CD4-positive, CD25-positive, alpha-beta regulatory T cell (primary cell): ENCODE results near the gene PRKG2. TPM values are rescaled to one million over a fixed set of nuclear protein-coding genes. Genes with fewer than 3 reads are reported as not detected.
"Not testable (repeated sequence)": the region's sequence is repeated elsewhere in the genome, so short reads cannot be mapped to it uniquely, and the experiment has no call there.

Experiments
- ATAC-seq, 2 donors: fragments of 150-1000 bp; cut with Tn5 transposase; one replicate each; pipeline ENCODE4 v1.10.0; 2021; ENCODE audit warnings: low read depth in 2 of 2, moderate number of reproducible peaks in 2 of 2, moderate library complexity in 1 of 2
- DNase-seq, 3 donors: peaks; one replicate each; pipeline versions ENCODE4 v3.0.0 to v3.0.0-alpha.2; 2012 to 2022; ENCODE audit warnings: mixed read lengths in 1 of 3
- H3K27ac ChIP-seq: one replicate; pipeline ENCODE4 v1.7.0; 2013; ENCODE audit warnings: mild to moderate bottlenecking, low read length; ENCODE audit not compliant: insufficient read depth, poor library complexity, severe bottlenecking
- H3K27me3 ChIP-seq: one replicate; pipeline ENCODE4 v1.7.0; 2013; ENCODE audit warnings: low read length; ENCODE audit not compliant: control insufficient read depth, insufficient read depth
- H3K36me3 ChIP-seq: one replicate; pipeline ENCODE4 v1.7.0; 2013; ENCODE audit warnings: mild to moderate bottlenecking, low read length, moderate library complexity; ENCODE audit not compliant: control insufficient read depth, insufficient read depth
- H3K4me1 ChIP-seq: 2 replicates; pipeline ENCODE4 v1.7.0; 2013; ENCODE audit warnings: mild to moderate bottlenecking, low read length; ENCODE audit not compliant: insufficient read depth, control insufficient read depth, poor library complexity, severe bottlenecking
- H3K4me3 ChIP-seq: one replicate; pipeline ENCODE4 v1.7.0; 2013; ENCODE audit warnings: low read depth, mild to moderate bottlenecking, low read length, moderate library complexity
- H3K9me3 ChIP-seq, 2 experiments: 1 replicate in 1 of 2; 2 replicates in 1 of 2; pipeline ENCODE4 v1.7.0; 2013; ENCODE audit warnings: low read length in 2 of 2, mild to moderate bottlenecking in 1 of 2, moderate library complexity in 1 of 2; ENCODE audit not compliant: control insufficient read depth in 2 of 2
- H3K27ac Mint-ChIP-seq, 3 donors: one replicate each; pipeline ENCODE4 v1.8.0; 2020 to 2022; ENCODE audit warnings: mild to moderate bottlenecking in 3 of 3, mixed read lengths in 3 of 3, moderate library complexity in 2 of 3
- H3K27me3 Mint-ChIP-seq: one replicate; pipeline ENCODE4 v1.8.0; 2022; ENCODE audit warnings: mild to moderate bottlenecking, mixed read lengths
- H3K36me3 Mint-ChIP-seq: one replicate; pipeline ENCODE4 v1.8.0; 2020; ENCODE audit warnings: mixed read lengths
- H3K4me1 Mint-ChIP-seq, 4 donors: one replicate each; pipeline ENCODE4 v1.8.0; 2020 to 2022; ENCODE audit warnings: mixed read lengths in 4 of 4, mild to moderate bottlenecking in 1 of 4
- H3K4me3 Mint-ChIP-seq, 4 donors: one replicate each; pipeline ENCODE4 v1.8.0; 2020 to 2022; ENCODE audit warnings: mild to moderate bottlenecking in 4 of 4, mixed read lengths in 4 of 4, moderate library complexity in 3 of 4
- H3K9me3 Mint-ChIP-seq, 7 donors: one replicate each; pipeline ENCODE4 v1.8.0; 2020 to 2022; ENCODE audit warnings: mixed read lengths in 7 of 7, mild to moderate bottlenecking in 3 of 7, moderate library complexity in 2 of 7
- polyA plus RNA-seq, 4 donors: library from polyadenylated mRNA; unstranded; fragments of 300-500 nt; fragmentation: Illumina TruSeq; gene quantifications; one replicate each; pipeline ENCODE4 v1.2.3, GENCODE V29; 2021
- total RNA-seq: library from RNA; stranded (reverse); gene quantifications from one replicate; pipeline ENCODE4 v1.2.3, GENCODE V29; 2022

The PRKG2 gene
- total and polyA plus RNA-seq, 5 donors from 2014 or later, result 0.41 to 2.6 (median 2.0) TPM; not detected in 1

DNA sequence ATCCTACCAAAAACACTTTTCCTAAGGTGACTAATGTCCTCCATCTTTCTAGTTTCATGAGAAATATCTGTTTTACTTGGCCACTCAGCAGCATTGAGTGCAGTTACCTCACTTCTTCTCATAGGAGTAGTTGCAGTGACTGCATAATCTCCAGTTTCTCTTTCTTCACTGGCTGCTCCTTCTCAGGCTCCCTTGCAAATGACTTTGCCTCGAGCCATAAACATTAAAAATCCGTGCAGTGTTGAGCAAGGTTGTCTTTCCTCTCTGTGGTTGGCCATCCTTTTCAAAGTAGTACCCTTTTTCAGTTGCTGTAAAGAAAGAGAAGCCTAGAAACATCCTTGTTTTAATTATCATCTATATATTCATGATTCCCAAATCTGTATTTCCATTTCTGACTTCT lies 10.2 kb upstream of the PRKG2 start:
- no peak overlapping the region for H3K4me3 Mint-ChIP-seq
- ATAC-seq, result no peak
- no peak for DNase-seq
- H3K4me3 ChIP-seq, result no peak overlapping the region
- no peak overlapping the region for H3K27ac ChIP-seq
- H3K27me3 Mint-ChIP-seq, result peaks cover 7% of the 10 kb centered on the region
- no peak overlapping the region for H3K27ac Mint-ChIP-seq
- H3K36me3 Mint-ChIP-seq, result no peaks in the 10 kb centered on the region
- no peaks in the 10 kb centered on the region for H3K4me1 ChIP-seq
- H3K9me3 ChIP-seq, result no peaks in the 10 kb centered on the region
- peaks cover under 1 to 14% (median 3%) of the 10 kb centered on the region in 7 donors for H3K9me3 Mint-ChIP-seq
- H3K27me3 ChIP-seq, result no peaks in the 10 kb centered on the region
- no peaks in the 10 kb centered on the region for H3K4me1 Mint-ChIP-seq
- no peaks in the 10 kb centered on the region for H3K36me3 ChIP-seq

DNA sequence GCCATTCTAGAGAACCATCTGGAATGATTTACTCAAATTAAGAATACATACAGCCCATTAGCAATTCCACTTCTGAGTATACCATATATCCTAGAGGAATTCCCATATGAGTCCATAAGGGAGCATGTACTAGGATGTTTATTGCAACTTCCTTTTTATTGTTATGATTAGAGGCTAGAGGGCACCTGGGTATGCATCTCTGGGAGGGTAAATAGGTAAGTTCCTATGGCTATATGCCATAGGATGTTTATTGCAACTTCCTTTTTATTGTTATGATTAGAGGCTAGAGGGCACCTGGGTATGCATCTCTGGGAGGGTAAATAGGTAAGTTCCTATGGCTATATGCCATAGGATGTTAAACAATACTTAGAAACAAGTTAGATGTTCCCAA lies 7.1 kb upstream of the PRKG2 start:
- not testable (repeated sequence) for H3K36me3 ChIP-seq, H3K36me3 Mint-ChIP-seq, H3K9me3 ChIP-seq, ATAC-seq, DNase-seq, H3K27ac Mint-ChIP-seq, H3K27me3 ChIP-seq, H3K4me3 Mint-ChIP-seq, H3K4me1 ChIP-seq, H3K27ac ChIP-seq, H3K4me3 ChIP-seq, H3K4me1 Mint-ChIP-seq
- Mint-ChIP-seq H3K9me3 (peaks cover 0 to 13% (median 4%) of the 10 kb centered on the region in 7 donors), H3K27me3 (peaks cover 15% of the 10 kb centered on the region)

DNA sequence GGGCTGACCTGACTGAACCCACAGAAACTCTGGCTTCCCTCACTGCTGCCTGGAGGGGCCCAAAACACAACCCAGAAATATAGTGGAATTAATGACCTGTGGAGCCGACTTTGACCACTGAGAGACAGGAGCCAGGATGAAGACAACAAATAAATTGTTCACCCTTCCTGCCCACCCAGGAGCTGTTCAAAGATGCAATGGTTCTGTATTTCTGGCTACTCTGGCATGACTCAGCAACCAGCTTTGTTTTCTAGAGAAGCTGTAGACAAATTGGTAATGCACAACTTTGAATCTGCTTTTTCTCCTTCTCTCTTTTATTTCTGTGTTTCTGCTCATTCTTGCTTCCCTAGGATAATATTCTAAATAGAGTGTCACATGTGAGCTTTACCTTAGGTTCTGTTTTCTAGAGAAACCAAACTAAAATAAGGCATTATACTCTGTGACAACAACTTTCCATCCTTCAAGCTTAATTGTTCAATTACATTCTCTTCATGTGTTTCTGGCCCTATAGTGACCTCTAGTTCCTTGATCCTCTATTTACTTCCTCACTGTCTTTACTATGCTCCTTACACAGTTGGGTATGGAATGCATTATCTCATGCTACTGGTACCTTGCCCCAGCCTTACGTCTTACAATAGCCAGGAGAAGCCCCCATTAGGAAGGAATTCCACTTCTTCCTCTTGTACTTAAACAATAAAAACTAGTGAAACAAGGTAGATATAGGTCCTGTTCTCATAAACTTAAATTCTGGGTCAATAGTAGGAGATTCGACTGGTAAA lies 6.5 kb upstream of the PRKG2 start:
- peaks cover 5% of the 10 kb centered on the region for H3K27me3 ChIP-seq

DNA sequence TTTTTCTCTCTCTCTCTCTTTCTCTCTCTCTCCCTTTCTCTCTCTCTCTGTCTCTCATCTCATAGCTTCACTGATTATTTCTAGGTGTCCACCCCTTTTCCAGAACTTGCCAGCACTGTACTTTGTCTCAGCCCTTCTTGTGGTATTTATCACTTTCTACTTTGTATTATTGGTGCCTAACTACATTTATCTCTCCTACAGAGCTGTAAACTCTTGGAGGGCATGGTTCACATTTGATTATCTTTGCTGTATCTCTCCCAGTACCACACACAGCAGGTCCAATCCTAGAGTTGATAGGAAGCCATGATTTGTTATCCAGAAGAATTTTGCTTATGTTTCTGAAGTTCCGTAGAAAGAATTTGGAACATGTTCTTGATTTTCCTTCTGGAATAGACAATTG lies 5.2 kb upstream of the PRKG2 start:
- no peaks in the 10 kb centered on the region for H3K4me1 ChIP-seq
- H3K36me3 Mint-ChIP-seq, result no peaks in the 10 kb centered on the region
- no peak overlapping the region for H3K4me3 ChIP-seq
- H3K27ac Mint-ChIP-seq, result no peak overlapping the region
- no peaks in the 10 kb centered on the region for H3K9me3 ChIP-seq
- peaks cover 29% of the 10 kb centered on the region for H3K27me3 Mint-ChIP-seq
- DNase-seq, result no peak
- H3K27ac ChIP-seq, result no peak overlapping the region
- peaks cover 0 to 9% (median 0%) of the 10 kb centered on the region in 4 donors for H3K4me1 Mint-ChIP-seq
- peaks cover 0 to 12% (median 4%) of the 10 kb centered on the region in 7 donors for H3K9me3 Mint-ChIP-seq
- H3K36me3 ChIP-seq, result no peaks in the 10 kb centered on the region
- H3K27me3 ChIP-seq, result peaks cover 8% of the 10 kb centered on the region
- no peak overlapping the region for H3K4me3 Mint-ChIP-seq
- ATAC-seq, result no peak

More for the DNA sequence above, 6.5 kb upstream of the PRKG2 start:
- Mint-ChIP-seq H3K36me3 (no peaks in the 10 kb centered on the region), H3K4me3 (no peak overlapping the region), H3K4me1 (no peaks in the 10 kb centered on the region), H3K27me3 (peaks cover 17% of the 10 kb centered on the region), H3K27ac (peak overlapping the region in 1 of 3 donors; percentile 64), H3K9me3 (peaks cover 0 to 13% (median 4%) of the 10 kb centered on the region in 7 donors)
- Histone ChIP-seq H3K4me3 (no peak overlapping the region), H3K27ac (no peak overlapping the region), H3K36me3 (no peaks in the 10 kb centered on the region), H3K4me1 (no peaks in the 10 kb centered on the region), H3K9me3 (no peaks in the 10 kb centered on the region)
- ATAC-seq (no peak), DNase-seq (no peak)

DNA sequence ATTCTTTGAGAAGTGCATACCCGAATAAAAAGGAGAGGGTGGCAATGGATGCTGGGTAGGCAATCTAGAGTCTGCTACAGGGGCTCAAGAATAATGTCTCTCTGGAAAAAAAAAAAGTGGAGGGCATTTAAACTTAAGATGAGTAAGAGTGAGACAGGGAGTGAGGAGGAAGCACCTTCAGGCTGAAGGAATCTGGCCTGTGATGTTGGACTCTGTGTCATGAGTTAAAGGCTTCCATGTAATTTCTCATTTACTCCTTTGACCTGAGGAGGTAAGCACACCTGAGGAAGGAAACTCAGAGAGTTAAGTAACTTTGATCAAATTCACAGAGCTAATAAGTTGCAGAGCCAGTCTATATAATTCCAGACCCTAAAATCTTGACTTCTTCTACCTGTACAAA lies 3.2 kb upstream of the PRKG2 start:
- Mint-ChIP-seq H3K27ac (no peak overlapping the region), H3K27me3 (peaks cover 31% of the 10 kb centered on the region), H3K4me1 (peaks cover 0 to 16% (median 0%) of the 10 kb centered on the region in 4 donors), H3K9me3 (peaks cover 0 to 6% (median 3%) of the 10 kb centered on the region in 7 donors), H3K36me3 (no peaks in the 10 kb centered on the region), H3K4me3 (no peak overlapping the region)
- H3K4me1 ChIP-seq, result no peaks in the 10 kb centered on the region
- no peaks in the 10 kb centered on the region for H3K36me3 ChIP-seq
- H3K4me3 ChIP-seq, result no peak overlapping the region
- no peak for ATAC-seq
- no peak for DNase-seq
- no peaks in the 10 kb centered on the region for H3K9me3 ChIP-seq
- H3K27me3 ChIP-seq, result peaks cover 15% of the 10 kb centered on the region
- no peak overlapping the region for H3K27ac ChIP-seq

DNA sequence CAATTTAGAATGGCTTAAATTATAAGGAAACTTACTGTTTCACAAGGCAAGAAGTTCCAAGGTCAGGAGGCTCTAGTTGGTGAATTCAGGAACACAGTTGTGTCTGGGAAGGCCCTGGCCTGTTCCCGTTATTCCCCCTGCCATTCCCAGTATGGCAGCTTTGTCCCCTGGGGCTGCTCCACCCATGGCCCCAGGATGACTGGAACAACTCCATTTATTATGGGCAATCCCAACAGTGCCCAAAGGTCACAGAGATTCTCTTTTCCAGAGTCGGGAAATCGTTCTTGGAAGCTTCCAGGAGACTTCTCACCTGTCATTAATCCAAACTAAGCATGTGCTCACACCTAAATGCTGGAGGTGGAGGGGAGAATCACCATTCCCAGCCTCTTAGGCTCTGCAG lies 2.8 kb upstream of the PRKG2 start:
- no peaks in the 10 kb centered on the region for H3K4me1 ChIP-seq
- no peaks in the 10 kb centered on the region for H3K9me3 ChIP-seq
- H3K27me3 ChIP-seq, result peaks cover 18% of the 10 kb centered on the region
- ATAC-seq (no peak), DNase-seq (no peak)
- H3K4me1 Mint-ChIP-seq, result peaks cover 0 to 16% (median 0%) of the 10 kb centered on the region in 4 donors
- H3K27ac Mint-ChIP-seq, result no peak overlapping the region
- no peak overlapping the region for H3K4me3 ChIP-seq
- peaks cover 29% of the 10 kb centered on the region for H3K27me3 Mint-ChIP-seq
- no peaks in the 10 kb centered on the region for H3K36me3 ChIP-seq
- H3K9me3 Mint-ChIP-seq, result peaks cover 0 to 6% (median 3%) of the 10 kb centered on the region in 7 donors
- no peaks in the 10 kb centered on the region for H3K36me3 Mint-ChIP-seq
- H3K4me3 Mint-ChIP-seq, result no peak overlapping the region
- no peak overlapping the region for H3K27ac ChIP-seq

DNA sequence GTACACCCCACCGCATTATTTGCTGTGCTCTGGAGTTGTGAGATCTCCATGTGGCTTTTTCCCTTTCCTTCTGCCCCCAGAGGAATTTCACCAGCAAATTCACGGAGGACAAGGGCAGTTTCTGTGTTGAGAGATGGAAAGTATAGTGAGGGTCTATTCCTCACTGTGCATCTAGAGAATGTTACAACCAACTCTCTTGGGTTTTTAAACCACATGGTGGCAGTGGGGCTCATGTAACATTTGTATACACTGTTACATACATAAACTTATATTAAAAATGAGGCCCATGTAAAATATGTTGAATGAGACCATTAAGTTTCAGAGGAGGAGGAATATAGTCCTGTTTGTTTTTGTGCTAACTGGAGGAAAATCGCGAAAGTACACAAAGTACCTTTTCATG lies 909 bp upstream of the PRKG2 start:
- Mint-ChIP-seq H3K27me3 (peaks cover 33% of the 10 kb centered on the region), H3K4me3 (peak overlapping the region in 1 of 4 donors; percentile 15), H3K4me1 (peaks cover 0 to 16% (median 0%) of the 10 kb centered on the region in 4 donors), H3K9me3 (peaks cover 0 to 5% (median 2%) of the 10 kb centered on the region in 7 donors), H3K27ac (no peak overlapping the region), H3K36me3 (no peaks in the 10 kb centered on the region)
- H3K27me3 ChIP-seq, result peaks cover 18% of the 10 kb centered on the region
- no peak overlapping the region for H3K27ac ChIP-seq
- ATAC-seq (no peak), DNase-seq (no peak)
- H3K36me3 ChIP-seq, result no peaks in the 10 kb centered on the region
- no peaks in the 10 kb centered on the region for H3K4me1 ChIP-seq
- H3K4me3 ChIP-seq, result no peak overlapping the region
- no peaks in the 10 kb centered on the region for H3K9me3 ChIP-seq
